ENCODE results near the gene ASIC2.

GRCh38 chr17:33054412-33054811 is 238.7 kb downstream of the ASIC2 start:
- TF ChIP-seq CTCF (IDR thresholded peaks at IDR 0.05), result no peak
- no peak for TF ChIP-seq POLR2AphosphoS5 (IDR thresholded peaks at IDR 0.05; ENCODE audit: low read depth, low read length)
- TF ChIP-seq REST (IDR thresholded peaks at IDR 0.05; ENCODE audit: insufficient read depth in 1 of 2, low read depth in 2 of 2, low read length in 1 of 2), result no peak

All from Panc1 (cell line).